Measurements from ENCODE around the gene HDGFL2.

The HDGFL2 gene

GRCh38 chr19:4444765-4445741 lies 27.0 kb upstream of the HDGFL2 start:
- no peak for DNase-seq (ENCODE audit: low read depth in 3 of 3)

- DNase-seq (ENCODE audit: low read depth in 3 of 3): no peak
Measured at GRCh38 chr19:4445963-4446703, 26.0 kb upstream of the HDGFL2 start.

GRCh38 chr19:4446704-4447200 lies 25.3 kb upstream of the HDGFL2 start:
- DNase-seq (ENCODE audit: low read depth in 3 of 3): no peak

GRCh38 chr19:4447327-4448146 lies 24.6 kb upstream of the HDGFL2 start:
- no peak for DNase-seq (ENCODE audit: low read depth in 3 of 3)

GRCh38 chr19:4448147-4448985 lies 23.7 kb upstream of the HDGFL2 start:
- no peak for DNase-seq (ENCODE audit: low read depth in 3 of 3)

GRCh38 chr19:4449022-4449638 lies 23.0 kb upstream of the HDGFL2 start:
- DNase-seq (ENCODE audit: low read depth in 3 of 3): no peak

- no peak for DNase-seq (ENCODE audit: low read depth in 3 of 3)
Measured at GRCh38 chr19:4449639-4450028, 22.5 kb upstream of the HDGFL2 start.

- DNase-seq (ENCODE audit: low read depth in 3 of 3): no peak
Measured at GRCh38 chr19:4452230-4452990, 19.7 kb upstream of the HDGFL2 start.

GRCh38 chr19:4453232-4454179 lies 18.6 kb upstream of the HDGFL2 start:
- no peak for DNase-seq (ENCODE audit: low read depth in 3 of 3)

GRCh38 chr19:4454747-4455718 lies 17.1 kb upstream of the HDGFL2 start:
- no peak for DNase-seq (ENCODE audit: low read depth in 3 of 3)

GRCh38 chr19:4455719-4456475 lies 16.2 kb upstream of the HDGFL2 start:
- no peak for DNase-seq (ENCODE audit: low read depth in 3 of 3)

- DNase-seq (ENCODE audit: low read depth in 3 of 3): no peak
Measured at GRCh38 chr19:4456476-4456842, 15.6 kb upstream of the HDGFL2 start.

GRCh38 chr19:4456843-4457653 lies 15.0 kb upstream of the HDGFL2 start:
- DNase-seq (ENCODE audit: low read depth in 3 of 3): peak in 2 of 3 experiments; percentile 35 to 48

- peak; percentile 88 to 95 (median 94) for DNase-seq (ENCODE audit: low read depth in 3 of 3)
Measured at GRCh38 chr19:4457654-4458395, 14.3 kb upstream of the HDGFL2 start, which contains the start of gene UBXN6. Gene UBXN6 (minus strand): TSS chr19:4457794. CDS start chr19:4457697, 97 bp downstream.
